ENCODE measurements around the gene NID1. TPM values are rescaled to one million over a fixed set of nuclear protein-coding genes. Genes with fewer than 3 reads are reported as not detected.

Gene NID1
- total and polyA plus RNA-seq, 4 donors = 21.2 to 90.1 (median 55.2) TPM

- Histone ChIP-seq H3K27ac (ENCODE audit: low read depth in 1 of 2, low read length in 2 of 2) (no peak overlapping the region), H3K9me3 (ENCODE audit: control insufficient read depth in 4 of 4, low read length in 3 of 4) (no peaks in the 10 kb centered on the region), H3K9ac (ENCODE audit: low read depth in 1 of 2, low read length in 2 of 2) (no peak overlapping the region), H3K4me3 (ENCODE audit: low read depth in 1 of 3, low read length in 3 of 3) (no peak overlapping the region), H3K4me1 (ENCODE audit: control insufficient read depth in 4 of 4, insufficient read depth in 4 of 4, low read length in 3 of 4) (peaks cover 0 to 5% (median 1%) of the 10 kb centered on the region in 4 donors), H3K27me3 (ENCODE audit: control insufficient read depth in 4 of 4, insufficient read depth in 4 of 4, low read length in 3 of 4) (no peaks in the 10 kb centered on the region), H3K36me3 (ENCODE audit: control insufficient read depth in 4 of 4, insufficient read depth in 3 of 4, low read depth in 1 of 4, low read length in 3 of 4) (peaks cover 13 to 69% (median 64%) of the 10 kb centered on the region in 4 donors)
- WGBS = 77% methylated on average over 3 of the region's 3 CpGs
- no peak for TF ChIP-seq RXRA (IDR thresholded peaks at IDR 0.05)
- TF ChIP-seq ATF3 (IDR thresholded peaks at IDR 0.05) = no peak
- no peak for TF ChIP-seq SP1 (IDR thresholded peaks at IDR 0.05)
- no peak for TF ChIP-seq HNF4A (conservative IDR thresholded peaks at IDR 0.05)
- no peak for TF ChIP-seq FOXA2 (IDR thresholded peaks at IDR 0.05)
- TF ChIP-seq EGR1 (IDR thresholded peaks at IDR 0.05; ENCODE audit: low read depth in 2 of 2) = no peak
- no peak for TF ChIP-seq TAF1 (conservative IDR thresholded peaks at IDR 0.05)
- no peak for TF ChIP-seq REST (IDR thresholded peaks at IDR 0.05)
- no peak for TF ChIP-seq HNF4G (IDR thresholded peaks at IDR 0.05)
- TF ChIP-seq ZBTB33 (IDR thresholded peaks at IDR 0.05) = no peak
- no peak for TF ChIP-seq GABPA (IDR thresholded peaks at IDR 0.05 in 1 of 2, conservative IDR thresholded peaks at IDR 0.05 in 1 of 2)
- TF ChIP-seq NR2F2 (IDR thresholded peaks at IDR 0.05) = no peak
- no peak for TF ChIP-seq FOXA1 (IDR thresholded peaks at IDR 0.05)
- TF ChIP-seq CTCF (IDR thresholded peaks at IDR 0.05; ENCODE audit: low read depth, low read length, missing input control) = no peak
- no peak for DNase-seq (ENCODE audit: low spot score)
Observed at GRCh38 chr1:235980976-235981375, 83.9 kb downstream of the NID1 start.

- no peak for TF ChIP-seq ATF3 (IDR thresholded peaks at IDR 0.05)
- no peak for TF ChIP-seq CTCF (IDR thresholded peaks at IDR 0.05; ENCODE audit: low read depth, low read length, missing input control)
- TF ChIP-seq HNF4G (IDR thresholded peaks at IDR 0.05) = no peak
- no peak for TF ChIP-seq FOXA1 (IDR thresholded peaks at IDR 0.05)
- TF ChIP-seq SP1 (IDR thresholded peaks at IDR 0.05) = no peak
- no peak for TF ChIP-seq FOXA2 (IDR thresholded peaks at IDR 0.05)
- DNase-seq (ENCODE audit: low spot score) = no peak
- H3K36me3 ChIP-seq (ENCODE audit: control insufficient read depth in 4 of 4, insufficient read depth in 3 of 4, low read depth in 1 of 4, low read length in 3 of 4) = peaks cover 15 to 68% (median 61%) of the 10 kb centered on the region in 4 donors
- H3K27ac ChIP-seq (ENCODE audit: low read depth in 1 of 2, low read length in 2 of 2) = peak overlapping the region in 1 of 2 donors; percentile 11
- H3K9ac ChIP-seq (ENCODE audit: low read depth in 1 of 2, low read length in 2 of 2) = no peak overlapping the region
- peaks cover 0 to 5% (median 1%) of the 10 kb centered on the region in 4 donors for H3K4me1 ChIP-seq (ENCODE audit: control insufficient read depth in 4 of 4, insufficient read depth in 4 of 4, low read length in 3 of 4)
- WGBS = 92% methylated on average over 12 of the region's 12 CpGs
- H3K27me3 ChIP-seq (ENCODE audit: control insufficient read depth in 4 of 4, insufficient read depth in 4 of 4, low read length in 3 of 4) = no peaks in the 10 kb centered on the region
- H3K9me3 ChIP-seq (ENCODE audit: control insufficient read depth in 4 of 4, low read length in 3 of 4) = no peaks in the 10 kb centered on the region
- no peak overlapping the region for H3K4me3 ChIP-seq (ENCODE audit: low read depth in 1 of 3, low read length in 3 of 3)
Observed at GRCh38 chr1:235979716-235980333, 85.1 kb downstream of the NID1 start.
